Right lobe of liver (tissue), 6 donors: Measurements from ENCODE around the gene WNK4. TPM values are rescaled to one million over a fixed set of nuclear protein-coding genes. Genes with fewer than 3 reads are reported as not detected.

Experiments
- ATAC-seq, 4 donors: fragments of 200-7000 bp; cut with Tn5 transposase; one replicate each; pipeline ENCODE4 v1.9.1; 2020; ENCODE audit warnings: mild to moderate bottlenecking in 4 of 4, moderate library complexity in 4 of 4
- DNase-seq, 3 donors: peaks; one replicate each; pipeline ENCODE4 v3.0.0-alpha.2; 2020
- H3K27ac ChIP-seq, 3 donors: fragments of 200-600 bp; one replicate each; pipeline ENCODE4 v1.8.0; 2022
- H3K27me3 ChIP-seq, 2 donors: fragments of 200-600 bp; one replicate each; pipeline ENCODE4 v1.8.0; 2022
- H3K36me3 ChIP-seq, 4 donors: fragments of 200-600 bp; sonication (generic) in 1 of 4; one replicate each; pipeline versions ENCODE4 v1.5.1 to v1.8.0; 2017 to 2022; ENCODE audit warnings: control low read depth in 1 of 4
- H3K4me1 ChIP-seq, 4 donors: fragments of 200-600 bp; sonication (generic) in 1 of 4; one replicate each; pipeline versions ENCODE4 v1.5.1 to v1.8.0; 2017 to 2022; ENCODE audit warnings: control low read depth in 1 of 4
- H3K4me3 ChIP-seq, 3 donors: fragments of 200-600 bp; one replicate each; pipeline ENCODE4 v1.8.0; 2022
- H3K9me3 ChIP-seq, 4 donors: fragments of 200-600 bp; sonication (generic) in 1 of 4; one replicate each; pipeline versions ENCODE4 v1.5.1 to v1.8.0; 2017 to 2022; ENCODE audit warnings: control low read depth in 1 of 4
- CTCF ChIP-seq, 4 donors: fragments of 200-600 bp in 3 of 4; fragments of 450-650 bp in 1 of 4; IDR thresholded peaks; one replicate each; pipeline versions ENCODE4 v1.5.1 to v1.8.0; 2016 to 2022; ENCODE audit warnings: antibody characterized with exemption in 4 of 4, mild to moderate bottlenecking in 2 of 4
- POLR2A ChIP-seq: fragments of 450-650 bp; IDR thresholded peaks from one replicate; pipeline ENCODE4 v1.6.1; 2017; ENCODE audit warnings: antibody characterized with exemption, mild to moderate bottlenecking
- WGBS: methylation state at CpG from one replicate; pipeline ENCODE4 v1.1.6; 2018; ENCODE audit warnings: low coverage, low lambda C conversion rate; ENCODE audit not compliant: insufficient coverage; ENCODE audit errors: missing lambda C conversion rate; 5-methylcytosine and 5-hydroxymethylcytosine counted together
- intact Hi-C, 2 donors: fragments of 100-400 bp; cut with DNase I; formaldehyde crosslinking; loops; one replicate each; pipeline versions ENCODE4 v1.11.2 to v1.14.1; 2022
- total RNA-seq, 6 experiments: library from RNA; depleted of rRNA in 2 of 6; stranded (reverse); fragments of >200 nt in 2 of 6; fragmentation: NEBNext Ultra II Directional in 3 of 6; extraction: Animal tissue kit (Norgen Biotek cat#: 25700) in 3 of 6; gene quantifications; one replicate each; pipeline versions ENCODE4 v1.1.0 to v1.2.4, GENCODE V29; 2016 to 2023
- donor health status: DM: no; HTN: yes; CAD: no.
- donor health status: DM: no; HTN: no; CAD: no.
- donor health status: DM: no; HTN: no; CAD: no.
- donor health status: DM: no; HTN: yes; CAD: no.
- donor health status: DM: no; HTN: yes; CAD: no.

The WNK4 gene
- total RNA-seq, 6 experiments from 2014 or later, result 0.12 to 1.1 (median 0.22) TPM; not detected in 3

- H3K9me3 ChIP-seq, result no peaks in the 10 kb centered on the region
- no peak for ATAC-seq
Observed at GRCh38 chr17:42806249-42806648, 25.8 kb downstream of the WNK4 start.

GRCh38 chr17:42809250-42809649 is 28.8 kb downstream of the WNK4 start:
- 33% methylated on average over 2 of the region's 3 CpGs for WGBS
- no peak overlapping the region for H3K27ac ChIP-seq
- no peaks in the 10 kb centered on the region for H3K27me3 ChIP-seq
- peaks cover 0 to 10% (median 0%) of the 10 kb centered on the region in 4 donors for H3K4me1 ChIP-seq
- no peak overlapping the region for H3K4me3 ChIP-seq
- TF ChIP-seq POLR2A (no peak), CTCF (IDR thresholded peaks at IDR 0.05) (no peak)
- peak; percentile 81 to 94 (median 90) for ATAC-seq
- intact Hi-C loops, result no loop called here
- peak in 2 of 3 donors; percentile 55 to 65 for DNase-seq
- H3K36me3 ChIP-seq, result peaks cover 0 to 37% (median 22%) of the 10 kb centered on the region in 4 donors
- no peaks in the 10 kb centered on the region for H3K9me3 ChIP-seq

More at GRCh38 chr17:42806249-42806648, 25.8 kb downstream of the WNK4 start:
- no peaks in the 10 kb centered on the region for H3K27me3 ChIP-seq
- no peak overlapping the region for H3K4me3 ChIP-seq
- intact Hi-C loops, result no loop called here
- DNase-seq, result no peak
- TF ChIP-seq POLR2A (no peak), CTCF (IDR thresholded peaks at IDR 0.05) (no peak)
- WGBS, result 90% methylated on average over 1 of the region's 1 CpG
- H3K36me3 ChIP-seq, result peaks cover 0 to 14% (median 6%) of the 10 kb centered on the region in 4 donors
- no peak overlapping the region for H3K27ac ChIP-seq
- H3K4me1 ChIP-seq, result peaks cover 0 to 10% (median 0%) of the 10 kb centered on the region in 4 donors

DNA sequence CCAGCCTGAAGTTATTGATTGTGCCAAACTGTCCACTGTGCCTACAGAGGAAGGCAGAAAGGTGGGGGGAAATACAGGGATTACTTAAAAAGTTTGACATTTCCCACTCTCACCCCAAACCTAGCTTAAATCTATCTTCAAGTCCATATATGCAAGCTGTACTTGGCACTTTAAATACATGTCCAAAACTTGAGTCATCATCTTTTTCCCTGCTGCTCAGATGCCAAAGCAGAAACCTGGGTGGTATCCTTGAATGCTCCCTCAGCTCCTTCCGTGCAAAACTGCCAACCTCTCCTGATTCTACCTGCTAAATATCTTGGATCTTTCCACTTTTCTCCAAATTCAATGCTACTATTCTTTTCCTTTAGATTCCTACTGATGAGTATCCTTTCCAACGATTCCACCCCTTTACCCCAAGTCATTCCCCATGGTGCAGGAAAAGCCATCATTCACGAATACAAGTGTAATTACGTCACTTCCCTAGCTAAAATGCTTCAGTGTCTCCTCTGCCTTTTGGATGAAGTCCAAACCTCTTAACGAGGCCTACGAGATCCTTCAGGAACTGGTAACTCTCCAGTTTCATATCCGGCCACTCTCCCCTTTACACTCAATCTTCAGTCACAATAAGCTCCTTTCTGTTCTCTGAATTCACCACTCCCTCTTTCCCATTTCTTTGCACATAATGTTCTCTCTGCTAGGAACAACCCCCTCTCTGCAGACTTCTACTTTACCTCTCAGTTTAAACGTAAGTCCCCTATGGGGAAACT is 34.4 kb downstream of the WNK4 start:
- ATAC-seq, result no peak
- TF ChIP-seq POLR2A (no peak), CTCF (IDR thresholded peaks at IDR 0.05) (no peak)
- WGBS, result 64% methylated on average over 8 of the region's 8 CpGs
- Histone ChIP-seq H3K27me3 (no peaks in the 10 kb centered on the region), H3K27ac (no peak overlapping the region), H3K36me3 (peaks cover 3 to 88% (median 51%) of the 10 kb centered on the region in 4 donors), H3K4me3 (no peak overlapping the region), H3K9me3 (no peaks in the 10 kb centered on the region), H3K4me1 (no peaks in the 10 kb centered on the region)
- intact Hi-C loops, result no loop called here
- DNase-seq, result no peak

- ATAC-seq, result no peak
- intact Hi-C loops, result no loop called here
- no peak for DNase-seq
- H3K9me3 ChIP-seq, result no peaks in the 10 kb centered on the region
- 50% methylated on average over 1 of the region's 1 CpG for WGBS
- no peak overlapping the region for H3K27ac ChIP-seq
- peaks cover 0 to under 1% (median 0%) of the 10 kb centered on the region in 4 donors for H3K4me1 ChIP-seq
- TF ChIP-seq POLR2A (no peak), CTCF (IDR thresholded peaks at IDR 0.05) (no peak)
- H3K4me3 ChIP-seq, result no peak overlapping the region
- peaks cover 7 to 88% (median 47%) of the 10 kb centered on the region in 4 donors for H3K36me3 ChIP-seq
- H3K27me3 ChIP-seq, result no peaks in the 10 kb centered on the region
Observed at GRCh38 chr17:42817866-42818265, 37.5 kb downstream of the WNK4 start.
